ENCODE measurements around the gene MVD.
"Not testable (repeated sequence)": the region's sequence is repeated elsewhere in the genome, so short reads cannot be mapped to it uniquely, and the experiment has no call there.

MVD gene

DNA sequence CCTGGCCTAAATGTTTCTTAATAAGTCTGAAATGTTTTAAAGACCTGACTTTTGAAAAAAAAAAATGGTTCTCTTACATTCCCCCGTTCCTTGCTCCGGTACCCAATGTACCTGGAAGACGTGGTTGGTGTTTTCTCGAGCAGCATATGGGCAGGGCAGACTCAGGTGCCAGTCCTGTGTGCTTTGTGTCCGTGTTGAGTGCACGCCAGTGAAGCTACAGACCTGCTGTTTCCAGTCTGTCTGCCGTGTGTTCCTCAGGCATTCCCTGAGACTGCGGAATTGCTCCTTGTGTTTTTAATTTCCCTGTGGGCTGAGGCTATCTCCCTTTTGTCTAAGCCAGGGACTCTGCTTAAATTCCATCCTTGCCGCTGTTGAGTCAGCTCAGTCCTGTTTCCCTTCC, 36.2 kb downstream of the MVD start:
- no peak for DNase-seq (ENCODE audit: low read depth in 2 of 2)

DNA sequence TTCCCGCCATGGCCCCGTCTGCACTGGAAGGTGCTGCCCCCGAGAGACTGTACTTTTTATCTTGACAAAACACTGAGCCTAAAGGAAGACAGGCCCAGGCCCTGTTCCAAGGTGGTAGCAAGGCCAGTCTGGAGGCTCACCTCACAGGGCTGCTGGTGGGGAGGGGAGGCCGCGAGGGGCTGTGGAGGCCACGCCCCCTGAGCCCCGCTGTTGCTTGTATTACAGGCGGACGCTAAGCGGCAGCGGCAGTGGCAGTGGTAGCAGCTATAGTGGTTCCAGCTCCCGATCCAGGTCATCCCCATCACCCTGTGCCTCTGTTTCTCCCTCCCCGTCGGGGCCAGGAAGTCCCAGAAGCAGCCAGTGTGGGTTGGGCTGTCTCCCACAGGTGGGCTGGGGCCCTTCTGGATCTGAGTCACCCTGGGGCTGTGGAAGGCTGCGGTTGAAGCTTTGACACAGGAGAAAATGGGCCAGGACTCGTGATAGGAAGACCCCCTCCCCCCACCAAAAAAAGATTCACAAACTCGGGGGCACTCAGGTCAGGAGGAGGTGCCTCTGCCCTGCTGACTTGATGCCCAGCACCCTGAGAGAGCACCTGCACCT, 37.8 kb downstream of the MVD start:
- DNase-seq (ENCODE audit: low read depth in 2 of 2): no peak

DNA sequence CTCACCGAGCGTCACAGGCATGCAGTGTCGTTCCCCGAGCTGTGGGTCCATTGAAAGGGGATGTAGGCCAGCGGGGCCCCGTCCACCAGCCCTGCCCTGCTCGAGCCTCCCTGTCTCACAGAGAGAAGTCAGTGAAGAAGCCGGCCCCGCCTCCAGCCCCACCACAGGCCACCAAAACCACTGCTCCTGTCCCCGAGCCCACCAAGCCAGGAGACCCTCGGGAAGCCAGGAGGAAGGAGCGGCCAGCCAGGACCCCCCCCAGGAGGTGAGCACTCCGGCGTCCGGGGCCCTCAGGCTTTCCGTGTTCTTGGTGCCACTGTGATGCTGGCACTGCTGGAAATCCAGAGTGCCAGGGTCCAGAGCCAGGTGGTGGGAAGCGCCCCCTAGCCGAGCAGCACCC, 38.4 kb downstream of the MVD start:
- DNase-seq (ENCODE audit: low read depth in 2 of 2): no peak

DNA sequence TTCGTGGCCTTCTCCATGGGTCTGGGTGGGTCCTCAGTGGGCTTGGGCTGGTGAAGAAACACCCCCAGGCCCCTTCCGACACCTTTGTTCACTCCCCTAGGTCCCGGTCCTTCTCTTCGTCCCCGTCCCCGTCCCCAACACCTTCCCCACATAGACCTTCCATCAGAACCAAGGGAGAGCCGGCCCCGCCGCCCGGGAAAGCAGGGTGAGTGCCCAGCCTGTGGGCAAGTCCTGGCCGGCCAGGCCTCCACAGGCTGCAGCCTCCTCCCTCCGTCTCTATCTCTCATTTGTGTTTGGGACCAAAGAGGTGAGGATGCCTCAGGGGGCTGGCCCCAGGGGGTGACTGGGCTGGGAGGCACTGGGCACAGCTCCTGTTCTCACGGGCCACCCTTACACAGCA, 39.0 kb downstream of the MVD start:
- no peak for DNase-seq (ENCODE audit: low read depth in 2 of 2)

DNA sequence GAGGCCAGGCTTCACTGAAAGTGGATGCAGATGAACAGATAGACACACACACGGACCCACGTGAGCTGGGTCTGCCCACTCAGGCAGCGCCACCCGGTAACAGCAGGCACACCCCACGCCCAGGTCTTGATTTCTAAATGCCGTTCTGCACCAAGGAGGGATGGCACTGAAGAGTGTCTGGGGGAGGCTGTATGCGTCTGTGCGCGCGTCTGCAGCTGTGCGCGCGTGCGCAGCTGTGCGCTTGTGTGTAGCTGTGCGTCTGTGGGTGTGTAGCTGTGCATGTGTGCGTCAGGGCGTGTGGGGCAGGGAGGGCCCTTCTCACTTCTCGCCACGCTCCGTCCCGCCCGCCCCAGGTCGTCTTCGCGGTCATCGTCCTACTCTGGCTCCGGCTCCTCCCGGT, 40.0 kb downstream of the MVD start:
- no peak for DNase-seq (ENCODE audit: low read depth in 2 of 2)

DNA sequence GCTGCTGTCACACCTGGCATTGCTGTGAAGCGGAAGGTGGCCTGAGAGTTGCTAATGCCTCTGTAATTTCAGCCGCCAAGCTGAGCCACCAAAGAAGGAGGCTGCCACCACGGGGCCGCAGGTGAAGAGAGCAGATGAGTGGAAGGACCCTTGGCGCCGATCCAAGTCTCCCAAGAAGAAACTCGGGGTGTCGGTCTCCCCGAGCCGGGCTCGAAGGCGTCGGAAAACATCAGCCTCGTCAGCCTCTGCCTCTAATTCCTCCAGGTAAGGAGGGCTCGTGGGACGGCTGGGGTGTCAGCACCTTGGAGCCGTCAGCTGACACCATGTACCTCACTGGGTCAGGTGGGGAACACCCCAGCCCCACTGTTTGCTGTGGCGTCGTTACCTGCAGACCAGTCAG, 40.8 kb downstream of the MVD start:
- DNase-seq (ENCODE audit: low read depth in 2 of 2): no peak

DNA sequence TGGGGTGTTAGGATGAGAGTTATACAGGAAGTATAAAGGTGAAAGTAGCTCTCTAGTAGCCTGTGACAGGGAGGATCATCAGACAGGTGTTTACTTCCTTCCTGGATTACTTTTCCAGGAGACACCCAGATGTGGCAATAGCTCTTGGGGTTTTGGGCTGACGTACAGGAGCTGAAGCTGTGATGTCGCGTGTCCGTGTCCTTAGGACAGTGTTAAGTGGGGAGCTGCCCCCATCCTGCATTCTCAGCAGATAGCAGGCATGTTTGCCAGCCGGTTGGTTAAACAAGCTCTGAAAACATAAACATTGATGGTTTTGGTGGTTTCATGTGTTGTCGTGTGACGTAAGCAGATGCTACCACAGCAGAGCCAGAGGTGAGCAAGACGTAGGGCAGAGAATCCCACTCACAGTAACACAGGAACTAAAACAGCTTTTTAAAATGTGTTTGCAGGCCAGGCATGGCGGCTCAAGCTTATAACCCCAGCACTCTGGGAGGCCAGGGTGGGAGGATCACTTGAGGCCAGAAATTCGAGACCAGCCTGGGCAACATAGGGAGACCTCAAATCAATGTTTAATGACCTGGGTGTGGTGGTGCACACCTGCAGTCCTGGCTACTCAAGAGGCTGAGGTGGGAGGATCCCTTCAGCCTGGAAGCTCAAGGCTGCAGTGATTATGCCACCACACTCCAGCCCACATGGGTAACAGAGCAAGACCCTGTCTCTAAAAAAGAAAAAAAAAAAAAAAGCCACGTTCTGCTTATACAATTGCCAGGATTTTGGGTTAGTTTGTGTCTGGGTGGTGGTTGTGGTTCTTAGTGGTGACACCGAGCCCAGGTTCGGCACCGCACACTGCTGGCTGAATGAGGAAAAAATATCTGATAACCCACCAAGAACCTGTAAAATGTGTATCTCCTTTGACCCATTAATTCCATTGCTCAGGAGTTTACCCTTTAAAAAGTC, 42.8 kb downstream of the MVD start:
- DNase-seq (ENCODE audit: low read depth in 2 of 2): peak in 1 of 2 donors; percentile 24

DNA sequence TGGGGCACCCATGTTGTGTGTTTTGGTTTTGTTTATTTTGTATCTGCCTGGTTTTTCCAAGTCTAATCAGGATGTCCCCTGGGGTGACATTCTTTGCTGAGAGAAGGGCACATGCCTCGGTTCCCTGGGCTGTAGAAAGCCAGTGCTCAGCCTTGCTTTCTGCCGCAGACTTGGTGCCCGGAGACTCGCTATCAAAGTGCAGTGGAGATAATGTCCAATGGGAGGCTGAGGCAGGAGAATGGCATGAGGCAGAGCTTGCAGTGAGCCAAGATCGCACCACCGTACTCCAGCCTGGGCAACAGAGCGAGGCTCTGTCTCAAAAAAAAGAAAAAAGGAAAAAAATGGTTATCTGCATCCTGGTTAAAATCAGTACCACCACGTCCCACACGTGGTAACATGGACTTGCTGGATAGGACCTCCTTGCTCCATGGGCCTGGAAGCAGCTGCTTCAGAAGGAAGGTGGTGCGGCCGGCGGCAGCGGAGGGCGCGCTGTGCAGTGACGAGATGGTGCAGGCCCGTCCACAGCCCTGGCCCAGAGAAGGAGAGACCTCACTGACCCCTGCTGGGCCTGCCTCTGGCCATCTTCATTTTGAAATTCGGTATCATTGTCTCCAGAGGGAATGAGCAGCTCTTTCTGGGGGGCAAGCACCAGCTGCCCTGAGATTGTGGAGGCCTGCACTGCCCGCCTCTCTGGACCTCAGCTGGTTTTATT, 43.8 kb downstream of the MVD start:
- DNase-seq (ENCODE audit: low read depth in 2 of 2): no peak

DNA sequence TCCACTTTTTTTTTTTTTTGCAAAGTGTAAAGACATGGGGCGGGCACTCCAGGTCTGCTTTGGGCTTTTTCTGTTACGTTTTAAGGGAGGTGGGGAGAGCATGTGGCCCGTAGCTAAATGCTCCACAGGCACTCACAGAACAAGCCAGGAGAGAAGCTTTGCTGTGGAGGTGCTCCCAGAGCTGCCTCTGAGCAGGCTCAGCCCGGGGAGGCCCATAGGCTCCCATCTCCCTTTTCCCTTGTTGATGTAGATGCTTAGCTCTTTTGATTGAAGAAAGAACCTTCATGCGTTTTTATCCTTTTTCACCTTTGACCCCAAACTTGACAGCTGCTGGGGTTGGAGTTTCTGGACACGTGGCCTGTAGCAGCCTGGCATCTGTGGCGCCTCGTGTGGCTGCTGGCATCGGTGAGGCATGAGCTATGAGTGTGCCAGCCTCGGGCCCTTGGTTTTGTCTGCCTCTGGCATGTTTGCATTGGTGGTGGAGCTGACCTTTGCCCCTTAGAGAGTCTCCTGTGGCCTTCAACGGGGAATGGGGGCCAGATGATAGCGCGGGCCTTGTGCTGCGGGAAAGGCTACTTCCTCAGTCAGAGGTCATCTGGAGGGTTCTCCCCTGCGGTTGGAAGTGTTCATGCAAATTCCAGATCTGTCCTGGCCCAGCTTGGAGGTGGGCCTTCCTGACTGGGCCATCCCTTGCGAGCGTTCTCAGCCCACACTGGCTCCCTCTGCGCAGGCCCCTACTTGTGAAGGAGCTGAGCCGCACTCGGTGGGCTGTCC, 44.5 kb downstream of the MVD start:
- no peak for DNase-seq (ENCODE audit: low read depth in 2 of 2)

DNA sequence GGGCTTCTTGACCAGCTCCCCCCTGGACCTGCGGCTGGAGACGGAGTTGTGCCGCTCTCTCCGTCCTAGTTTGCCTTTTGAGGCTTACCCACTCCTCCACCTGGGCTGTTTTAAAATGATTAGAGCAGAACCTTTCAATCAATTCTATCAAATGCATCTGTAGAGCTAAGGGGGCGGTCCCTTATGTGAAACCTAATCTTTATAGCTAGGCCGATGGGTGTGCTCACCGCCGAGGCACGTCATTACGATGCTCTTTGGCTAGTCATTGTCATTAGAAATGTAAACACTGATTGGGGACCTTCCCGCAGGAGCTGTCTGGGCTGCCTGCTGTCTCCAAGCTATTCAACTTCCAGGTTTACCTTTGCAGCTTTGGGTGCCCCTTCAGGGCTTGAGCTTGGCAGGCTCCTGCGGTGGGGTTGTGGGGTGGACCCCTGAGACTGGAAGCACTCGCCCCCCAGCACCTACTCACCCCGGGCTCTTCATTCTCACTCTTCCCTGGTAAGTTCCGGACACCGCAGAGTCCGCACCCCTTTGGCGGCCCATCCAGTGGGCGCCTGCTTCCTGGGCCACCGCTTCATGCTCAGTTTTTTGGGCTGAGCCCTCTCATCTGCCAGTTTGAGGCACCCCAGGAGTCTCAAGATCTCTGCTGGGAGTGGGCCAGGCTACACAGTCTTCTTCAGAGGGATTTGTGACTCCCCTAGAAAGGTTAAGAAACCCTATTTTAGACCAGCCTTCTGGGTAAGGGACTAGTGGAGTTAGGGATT, 45.4 kb downstream of the MVD start:
- no peak for DNase-seq (ENCODE audit: low read depth in 2 of 2)

DNA sequence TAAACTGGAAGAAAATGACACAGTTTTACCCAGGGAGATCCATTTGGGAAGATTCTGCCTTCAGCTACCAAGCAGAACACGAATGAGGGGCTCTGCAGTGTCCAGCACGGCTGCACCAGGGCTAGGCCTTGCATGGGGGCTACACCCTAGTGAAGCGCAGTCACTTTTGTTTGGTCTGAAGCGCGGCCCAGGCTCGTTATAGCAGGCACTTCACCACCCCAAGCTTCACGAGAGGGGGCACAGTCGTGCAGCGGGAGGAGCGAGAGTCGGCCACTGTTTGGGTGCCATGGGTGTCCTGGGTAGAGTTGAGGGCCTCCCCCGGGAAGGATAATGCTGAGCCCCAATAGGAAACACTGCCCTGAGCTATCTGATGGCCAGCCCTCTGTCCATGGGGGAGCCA, 46.2 kb downstream of the MVD start:
- no peak for DNase-seq (ENCODE audit: low read depth in 2 of 2)

DNA sequence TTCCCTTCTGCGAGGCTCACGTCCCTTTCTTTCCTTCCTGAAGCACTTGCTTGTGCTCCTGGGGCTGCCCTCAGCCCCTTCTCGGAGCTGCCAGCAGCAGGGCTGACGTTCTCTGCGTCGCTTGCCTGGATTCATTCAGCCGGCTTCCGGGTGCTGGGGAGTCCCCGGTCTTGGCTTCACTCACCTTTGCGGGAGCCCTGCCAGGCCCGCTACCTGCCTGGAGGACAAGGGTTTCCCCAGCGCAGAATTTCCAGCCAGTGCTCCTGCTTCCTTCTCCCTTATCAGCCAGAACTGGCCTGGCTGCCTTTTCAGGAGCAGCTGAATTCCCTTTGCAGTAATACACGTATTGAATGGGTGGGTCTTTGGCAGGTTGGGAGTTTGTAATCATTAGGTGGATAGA, 46.6 kb downstream of the MVD start:
- no peak for DNase-seq (ENCODE audit: low read depth in 2 of 2)

DNA sequence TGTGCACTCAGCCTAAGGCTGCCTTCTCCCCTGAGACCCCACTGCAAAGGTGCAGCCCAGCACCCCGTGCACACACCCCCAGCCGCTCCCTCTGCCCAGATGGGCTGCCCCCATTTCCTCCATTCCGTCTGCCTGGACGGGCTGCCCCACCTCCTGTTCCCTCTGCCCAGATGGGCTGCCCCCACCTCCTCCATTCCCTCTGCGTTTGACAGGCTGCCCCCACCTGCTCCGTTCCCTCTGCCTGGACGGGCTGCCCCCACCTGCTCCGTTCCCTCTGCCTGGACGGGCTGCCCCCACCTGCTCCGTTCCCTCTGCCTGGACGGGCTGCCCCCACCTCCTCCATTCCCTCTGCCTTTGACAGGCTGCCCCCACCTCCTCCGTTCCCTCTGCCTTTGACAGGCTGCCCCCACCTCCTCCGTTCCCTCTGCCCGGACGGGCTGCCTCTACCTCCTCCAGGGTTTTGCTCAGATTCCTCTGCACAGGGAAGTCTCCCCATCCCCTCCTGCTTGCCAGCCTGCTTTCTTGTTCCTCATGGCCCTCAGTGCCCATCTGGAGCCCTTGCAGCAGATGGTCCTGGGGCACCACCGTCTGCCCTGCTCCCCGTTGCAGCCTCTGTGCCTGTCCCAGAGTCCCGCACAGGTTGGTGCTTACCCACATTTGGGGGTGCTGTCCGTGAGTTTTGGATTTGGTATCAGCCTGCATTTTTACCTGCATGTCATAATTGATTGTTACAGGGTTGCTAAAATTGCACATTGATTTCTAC, 47.9 kb downstream of the MVD start:
- no peak for DNase-seq (ENCODE audit: low read depth in 2 of 2)

DNA sequence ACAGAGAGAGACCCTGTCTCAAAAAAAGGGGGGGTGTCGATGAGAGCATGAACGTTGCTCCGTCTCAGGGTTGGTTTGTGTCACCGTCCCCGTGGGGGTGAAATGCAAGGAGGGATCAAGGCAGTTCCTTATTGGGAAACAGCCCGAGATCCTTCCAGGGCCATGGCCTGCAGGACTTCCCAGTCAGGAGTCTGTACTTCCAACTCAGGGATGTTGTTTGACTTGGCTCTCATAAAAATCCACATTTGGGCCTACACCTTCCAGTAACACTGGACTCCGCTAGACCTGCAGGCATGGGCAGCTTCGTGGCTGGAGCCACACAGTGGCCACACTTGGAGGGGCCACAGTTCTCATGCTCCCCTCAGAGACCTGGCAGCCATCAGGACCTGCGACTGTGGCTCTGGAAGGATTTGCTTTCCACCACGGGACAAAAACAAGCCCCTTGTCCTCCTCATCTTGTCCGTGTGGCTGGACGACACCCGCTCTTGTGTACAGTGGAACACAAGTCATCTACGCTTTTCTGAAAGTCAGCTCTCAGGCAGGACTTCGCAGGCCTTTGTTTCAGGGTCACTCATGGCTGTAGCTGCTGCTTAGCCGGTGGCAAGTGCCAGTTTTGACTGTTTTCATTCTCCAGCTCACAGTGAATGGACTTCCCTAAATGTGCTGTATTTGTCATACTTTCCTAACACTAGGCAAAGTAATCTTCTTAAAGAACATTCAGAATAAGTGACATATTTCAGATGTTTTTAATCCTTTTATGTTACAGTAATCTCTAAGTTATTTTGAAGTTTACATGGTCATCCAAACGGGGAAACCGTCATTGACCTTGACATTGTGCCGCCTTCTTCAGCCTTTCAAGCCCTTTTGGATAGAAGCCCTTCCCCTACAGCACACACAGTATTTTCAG, 48.7 kb downstream of the MVD start:
- DNase-seq (ENCODE audit: low read depth in 2 of 2): no peak

DNA sequence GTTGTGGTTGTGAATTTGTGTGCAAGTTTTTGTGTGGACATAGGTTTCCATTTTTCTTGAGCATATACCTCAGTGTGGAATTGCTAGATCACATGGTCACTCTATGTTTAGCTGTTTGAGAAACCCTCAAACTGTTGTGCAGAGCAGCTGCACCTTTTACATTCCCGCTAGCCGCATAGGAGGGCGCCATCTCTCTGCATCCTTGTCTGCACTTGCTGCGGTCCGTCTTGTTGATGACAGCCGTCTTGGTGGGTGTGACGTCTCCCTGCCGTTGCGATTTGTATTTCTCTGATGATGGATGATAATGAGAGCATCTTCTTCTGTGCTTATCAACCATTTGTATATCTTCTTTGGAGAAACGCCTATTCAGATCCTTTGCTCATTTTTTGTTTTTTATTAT, 49.6 kb downstream of the MVD start:
- DNase-seq (ENCODE audit: low read depth in 2 of 2): no peak

DNA sequence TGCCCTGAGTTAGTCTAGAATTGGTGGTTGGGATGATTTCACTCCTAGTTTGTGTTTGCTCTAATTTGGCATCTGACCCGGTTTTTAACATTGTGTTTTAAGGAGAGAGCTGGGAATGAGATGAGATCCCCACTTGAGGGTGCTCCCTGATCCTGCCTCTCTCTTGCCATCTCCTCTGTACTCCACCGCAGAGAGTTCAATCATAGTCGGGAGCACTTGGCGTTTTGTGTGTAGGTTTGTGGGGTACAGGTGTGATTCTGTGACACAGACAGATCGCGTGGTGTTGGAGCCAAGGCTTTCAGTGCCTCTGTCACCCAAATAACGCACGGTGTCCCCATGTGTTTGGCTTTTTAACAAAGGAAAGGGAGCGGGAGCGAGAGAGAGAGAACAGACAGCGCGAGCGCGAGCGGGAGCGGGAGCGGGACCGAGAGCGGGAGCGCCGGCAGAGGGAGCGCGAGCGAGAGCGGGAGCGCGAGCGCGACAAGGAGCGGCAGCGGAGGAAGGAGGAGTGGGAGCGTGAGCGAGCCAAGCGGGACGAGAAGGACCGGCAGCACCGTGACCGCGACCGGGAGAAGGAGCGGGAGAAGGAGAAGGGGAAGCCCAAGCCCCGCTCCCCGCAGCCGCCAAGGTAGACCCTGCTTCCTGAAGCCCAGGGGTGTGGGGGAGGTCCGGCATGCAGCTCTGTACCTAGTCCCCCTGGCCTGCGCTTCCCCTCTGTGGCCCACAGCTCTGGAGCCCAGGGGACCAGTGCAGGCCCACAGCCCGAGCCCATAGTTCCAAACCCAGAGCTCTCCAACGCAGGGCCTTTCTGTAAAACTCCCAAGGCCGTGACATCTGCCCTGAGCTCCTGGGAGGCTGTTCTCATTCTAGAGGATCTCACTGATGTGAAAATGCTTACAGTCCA, 51.7 kb downstream of the MVD start:
- no peak for DNase-seq (ENCODE audit: low read depth in 2 of 2)

DNA sequence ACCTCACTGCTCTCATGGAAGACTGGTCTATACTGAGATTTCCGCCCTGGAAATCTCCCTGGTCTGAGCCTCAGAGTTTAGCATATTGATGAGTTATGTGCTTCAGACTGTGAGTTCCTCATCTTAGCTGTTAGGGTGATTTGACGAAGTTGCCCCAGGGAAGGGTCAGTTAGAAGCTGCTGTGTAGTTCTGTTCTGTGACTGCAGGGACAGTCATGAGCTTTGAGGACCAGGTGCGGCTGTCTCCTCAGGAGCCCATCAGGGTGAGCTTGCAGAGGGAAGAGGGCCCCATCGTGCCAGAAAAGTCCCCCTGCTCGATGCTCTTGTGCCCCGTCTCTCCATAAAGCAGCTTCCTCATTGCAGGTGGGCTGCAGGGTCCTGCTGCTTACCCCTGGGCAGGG, 52.8 kb downstream of the MVD start:
- no peak for DNase-seq (ENCODE audit: low read depth in 2 of 2)

DNA sequence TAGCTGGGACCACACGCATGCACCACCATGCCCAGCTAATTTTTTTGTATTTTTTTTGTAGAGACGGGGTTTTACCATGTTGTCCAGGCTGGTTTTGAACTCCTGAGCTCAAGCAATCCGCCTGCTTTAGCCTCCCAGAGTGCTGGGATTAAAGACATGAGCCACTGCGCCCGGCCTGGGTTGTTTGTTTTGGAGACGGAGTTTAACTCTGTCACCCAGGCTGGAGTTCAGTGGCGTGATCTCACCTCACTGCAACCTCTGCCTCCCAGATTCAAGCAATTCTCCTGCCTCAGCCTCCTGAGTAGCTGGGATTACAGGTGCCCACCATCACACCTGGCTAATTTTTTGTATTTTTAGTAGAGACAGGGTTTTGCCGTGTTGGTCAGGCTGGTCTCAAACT, 53.5 kb downstream of the MVD start:
- DNase-seq (ENCODE audit: low read depth in 2 of 2): not testable (repeated sequence)

Measured in activated CD4-positive, alpha-beta T cell treated with anti-CD3 and anti-CD28 coated beads for 24 hours (primary cell).